OCI-M1 (cell line): ENCODE measurements around the gene WFS1.

ENCODE experiments used
- DNase-seq: peaks from one replicate; lab custom pipeline; 2025; lab: John Stamatoyannopoulos, UW

The WFS1 gene, protein sequence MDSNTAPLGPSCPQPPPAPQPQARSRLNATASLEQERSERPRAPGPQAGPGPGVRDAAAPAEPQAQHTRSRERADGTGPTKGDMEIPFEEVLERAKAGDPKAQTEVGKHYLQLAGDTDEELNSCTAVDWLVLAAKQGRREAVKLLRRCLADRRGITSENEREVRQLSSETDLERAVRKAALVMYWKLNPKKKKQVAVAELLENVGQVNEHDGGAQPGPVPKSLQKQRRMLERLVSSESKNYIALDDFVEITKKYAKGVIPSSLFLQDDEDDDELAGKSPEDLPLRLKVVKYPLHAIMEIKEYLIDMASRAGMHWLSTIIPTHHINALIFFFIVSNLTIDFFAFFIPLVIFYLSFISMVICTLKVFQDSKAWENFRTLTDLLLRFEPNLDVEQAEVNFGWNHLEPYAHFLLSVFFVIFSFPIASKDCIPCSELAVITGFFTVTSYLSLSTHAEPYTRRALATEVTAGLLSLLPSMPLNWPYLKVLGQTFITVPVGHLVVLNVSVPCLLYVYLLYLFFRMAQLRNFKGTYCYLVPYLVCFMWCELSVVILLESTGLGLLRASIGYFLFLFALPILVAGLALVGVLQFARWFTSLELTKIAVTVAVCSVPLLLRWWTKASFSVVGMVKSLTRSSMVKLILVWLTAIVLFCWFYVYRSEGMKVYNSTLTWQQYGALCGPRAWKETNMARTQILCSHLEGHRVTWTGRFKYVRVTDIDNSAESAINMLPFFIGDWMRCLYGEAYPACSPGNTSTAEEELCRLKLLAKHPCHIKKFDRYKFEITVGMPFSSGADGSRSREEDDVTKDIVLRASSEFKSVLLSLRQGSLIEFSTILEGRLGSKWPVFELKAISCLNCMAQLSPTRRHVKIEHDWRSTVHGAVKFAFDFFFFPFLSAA

GRCh38 chr4:6269616-6270511 lies at the start of gene WFS1:
Gene WFS1 (plus strand): TSS chr4:6269850. CDS start chr4:6277456, 7,606 bp downstream.
- DNase-seq = no peak

DNA sequence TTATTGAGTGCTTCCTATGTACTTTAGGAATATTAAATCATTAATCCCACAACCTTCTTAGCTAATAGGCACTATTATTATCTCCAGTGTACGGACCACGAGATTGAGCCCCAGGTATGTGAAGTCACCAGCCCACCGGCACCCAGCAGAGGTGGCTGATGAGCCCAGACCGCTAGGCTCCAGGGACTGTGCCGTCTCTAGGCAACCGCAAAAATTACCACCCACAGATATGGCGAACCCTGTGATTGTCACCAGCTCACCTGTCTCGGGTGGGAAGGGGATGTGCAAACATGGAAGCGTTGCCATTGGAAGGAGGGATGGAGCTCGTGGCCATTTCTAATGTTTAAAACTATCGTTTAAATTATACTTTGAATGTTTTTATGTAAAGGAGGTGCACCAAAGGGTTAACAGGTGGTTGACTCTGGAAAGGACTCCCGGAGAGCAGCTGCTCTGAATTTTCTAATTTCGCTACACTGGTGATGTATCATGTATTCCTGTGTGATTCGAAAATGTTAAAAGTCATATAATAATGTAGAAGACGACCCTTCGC lies 48.3 kb upstream of the WFS1 start:
- no peak for DNase-seq

GRCh38 chr4:6221851-6222760 lies 47.5 kb upstream of the WFS1 start:
- DNase-seq = no peak

DNA sequence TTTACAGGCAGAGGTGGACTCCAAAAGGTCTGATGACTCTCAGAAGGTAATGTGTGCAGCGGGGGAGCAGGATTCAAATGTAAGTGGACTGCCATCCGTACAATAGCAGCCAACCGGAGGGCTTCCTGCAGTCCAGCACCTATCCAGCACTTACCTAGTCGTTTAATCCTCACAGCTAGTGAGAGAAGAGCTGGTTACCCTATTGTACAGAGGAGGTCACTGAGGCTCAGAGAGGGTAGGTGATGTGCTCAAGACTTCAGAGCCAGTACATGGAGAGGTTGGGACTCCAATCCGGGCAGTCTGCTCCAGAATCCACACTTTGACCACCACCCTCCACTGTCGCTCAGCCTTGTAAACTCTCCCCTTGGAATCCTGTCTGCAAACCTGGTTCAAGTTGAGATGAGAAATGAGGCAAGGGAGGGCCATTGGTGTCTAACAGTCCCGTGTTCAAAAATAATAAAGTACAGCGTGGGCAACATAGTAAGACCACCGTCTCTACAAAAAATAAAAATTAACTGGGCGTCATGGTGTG lies 46.8 kb upstream of the WFS1 start:
- no peak for DNase-seq

DNA sequence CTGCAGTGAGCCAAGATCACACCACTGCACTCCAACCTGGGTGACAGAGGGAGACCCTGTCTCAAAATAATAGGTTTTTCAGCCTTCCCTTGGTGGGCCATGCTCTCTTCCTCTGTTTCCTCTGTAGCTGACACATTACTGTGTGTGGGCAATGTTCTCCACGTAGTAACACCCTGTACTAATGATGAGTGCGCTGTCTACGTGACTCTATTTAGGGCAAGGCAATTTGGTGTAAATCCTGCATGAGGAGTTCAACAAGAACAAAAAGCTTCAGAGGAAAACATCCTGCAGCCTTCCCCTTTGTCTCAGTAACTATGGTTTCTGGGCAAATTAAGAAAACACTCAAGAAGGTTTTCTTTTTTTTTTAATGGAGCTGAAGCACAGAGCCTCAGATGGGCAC lies 44.9 kb upstream of the WFS1 start:
- no peak for DNase-seq

DNA sequence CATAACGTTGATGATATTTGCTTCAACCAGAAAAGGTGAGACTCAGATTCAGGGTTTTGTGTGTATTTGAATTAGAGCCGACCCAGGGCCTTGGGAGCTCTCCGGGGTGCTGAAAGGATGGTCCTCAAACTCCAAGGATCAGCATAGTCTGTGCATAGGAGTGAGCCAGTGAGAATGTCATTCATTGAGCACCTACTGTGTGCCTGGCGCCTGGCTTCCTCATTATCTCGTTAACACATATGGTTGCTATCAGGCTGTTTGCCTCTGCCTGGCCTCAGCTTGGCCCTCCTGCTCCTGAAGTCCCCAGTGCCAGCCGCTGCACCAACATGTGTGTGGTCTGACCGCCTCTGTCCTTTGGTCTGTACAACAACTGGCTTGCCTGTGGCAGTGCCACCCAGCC lies 44.2 kb upstream of the WFS1 start:
- DNase-seq = peak; percentile 25

DNA sequence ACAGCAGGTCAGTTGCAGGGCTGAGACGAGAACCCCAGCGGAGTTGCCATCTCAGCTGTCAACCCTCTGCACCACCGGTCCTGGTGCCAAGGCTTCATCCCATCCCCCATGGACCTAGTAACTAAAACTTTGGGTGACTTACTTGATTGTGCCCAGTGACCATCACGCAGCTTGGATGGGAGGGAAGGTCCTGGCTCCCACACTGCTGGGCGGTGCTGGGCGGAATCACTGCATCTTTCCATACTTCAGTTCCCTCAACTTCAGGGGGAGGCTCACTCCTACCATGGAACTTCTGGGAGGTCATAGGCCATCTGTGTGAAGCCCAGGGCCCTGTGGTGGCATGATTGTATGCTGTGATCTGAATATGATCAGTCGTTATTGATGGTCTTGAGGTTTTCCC lies 43.1 kb upstream of the WFS1 start:
- no peak for DNase-seq

DNA sequence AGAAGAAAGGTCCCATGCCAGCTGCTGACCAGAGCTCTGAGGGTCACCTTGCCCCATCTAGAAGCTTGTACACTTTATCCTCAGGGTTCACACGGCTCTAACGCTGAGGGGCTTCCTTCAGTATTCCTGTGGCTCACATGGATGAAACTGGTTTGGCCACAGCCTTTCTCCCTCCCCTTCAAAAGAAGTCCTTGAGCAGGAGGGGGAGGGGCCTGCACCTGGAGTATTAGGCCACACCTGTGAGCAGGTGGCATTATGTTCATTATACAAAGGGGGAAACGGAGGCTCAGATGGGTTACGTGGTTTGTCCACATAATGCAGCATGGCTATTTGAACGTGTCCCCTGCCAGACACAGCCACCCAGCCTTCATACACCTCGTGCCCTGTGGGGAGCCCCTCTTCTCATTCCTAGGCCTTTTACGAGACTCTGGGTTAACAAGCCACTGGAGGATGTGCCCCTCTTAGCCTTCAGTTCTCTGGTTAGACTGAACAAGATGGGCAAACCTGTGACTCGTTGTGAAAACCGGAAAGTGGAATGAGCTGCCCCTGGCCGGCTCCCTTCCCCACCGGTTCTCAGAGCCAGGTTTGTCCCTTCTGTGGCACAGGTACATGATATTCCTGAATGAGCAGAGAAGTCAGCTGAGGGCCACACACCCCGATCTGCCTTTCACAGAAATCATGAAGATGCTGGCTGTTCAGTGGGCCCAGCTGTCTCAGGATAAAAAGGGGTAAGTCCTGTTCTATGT lies 42.1 kb upstream of the WFS1 start:
- no peak for DNase-seq

- DNase-seq = no peak
Measured at GRCh38 chr4:6228158-6229067, 41.2 kb upstream of the WFS1 start.

GRCh38 chr4:6229095-6229494 lies 40.6 kb upstream of the WFS1 start:
- DNase-seq = no peak

DNA sequence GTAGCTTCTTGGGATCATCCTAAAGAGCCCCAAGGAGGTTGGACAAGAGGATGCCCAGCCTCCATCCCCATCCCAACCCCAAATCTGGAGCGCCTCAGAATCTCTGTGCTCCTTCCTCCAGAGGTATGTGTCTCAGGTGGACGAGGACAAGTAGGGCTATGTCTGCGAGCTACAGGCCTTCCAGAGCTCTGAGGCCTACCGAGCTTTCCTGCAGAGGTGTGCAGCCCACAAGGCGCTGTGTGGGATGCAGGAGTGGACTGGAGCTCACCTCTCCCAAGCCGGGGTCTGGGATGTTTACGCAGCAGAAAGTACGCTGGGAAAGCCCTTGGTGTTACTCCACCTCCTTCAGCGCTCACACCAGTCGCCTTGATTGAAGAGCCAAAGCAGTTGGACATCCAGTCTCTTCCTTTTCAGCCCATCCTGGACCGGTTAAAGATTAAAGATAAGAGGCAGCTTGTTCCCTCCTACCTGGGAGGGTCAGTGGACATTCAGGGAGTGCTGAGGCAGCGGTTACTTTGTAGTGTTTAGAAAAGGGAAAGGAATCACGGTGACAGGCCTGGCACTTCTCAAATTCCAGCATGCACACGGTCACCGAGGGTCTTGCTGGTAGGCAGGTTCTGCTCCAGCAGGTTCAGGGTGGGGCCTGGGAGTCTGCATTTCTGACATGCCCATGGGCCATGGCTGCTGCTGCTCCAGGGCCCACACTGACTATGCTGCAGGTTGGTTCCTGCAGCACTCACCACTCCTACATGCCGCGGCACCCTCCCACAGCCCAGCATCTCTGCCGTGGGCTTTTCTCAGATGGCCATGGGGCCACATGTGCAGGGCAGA lies 39.8 kb upstream of the WFS1 start:
- DNase-seq = no peak

GRCh38 chr4:6230502-6230785 lies 39.2 kb upstream of the WFS1 start:
- DNase-seq = no peak

DNA sequence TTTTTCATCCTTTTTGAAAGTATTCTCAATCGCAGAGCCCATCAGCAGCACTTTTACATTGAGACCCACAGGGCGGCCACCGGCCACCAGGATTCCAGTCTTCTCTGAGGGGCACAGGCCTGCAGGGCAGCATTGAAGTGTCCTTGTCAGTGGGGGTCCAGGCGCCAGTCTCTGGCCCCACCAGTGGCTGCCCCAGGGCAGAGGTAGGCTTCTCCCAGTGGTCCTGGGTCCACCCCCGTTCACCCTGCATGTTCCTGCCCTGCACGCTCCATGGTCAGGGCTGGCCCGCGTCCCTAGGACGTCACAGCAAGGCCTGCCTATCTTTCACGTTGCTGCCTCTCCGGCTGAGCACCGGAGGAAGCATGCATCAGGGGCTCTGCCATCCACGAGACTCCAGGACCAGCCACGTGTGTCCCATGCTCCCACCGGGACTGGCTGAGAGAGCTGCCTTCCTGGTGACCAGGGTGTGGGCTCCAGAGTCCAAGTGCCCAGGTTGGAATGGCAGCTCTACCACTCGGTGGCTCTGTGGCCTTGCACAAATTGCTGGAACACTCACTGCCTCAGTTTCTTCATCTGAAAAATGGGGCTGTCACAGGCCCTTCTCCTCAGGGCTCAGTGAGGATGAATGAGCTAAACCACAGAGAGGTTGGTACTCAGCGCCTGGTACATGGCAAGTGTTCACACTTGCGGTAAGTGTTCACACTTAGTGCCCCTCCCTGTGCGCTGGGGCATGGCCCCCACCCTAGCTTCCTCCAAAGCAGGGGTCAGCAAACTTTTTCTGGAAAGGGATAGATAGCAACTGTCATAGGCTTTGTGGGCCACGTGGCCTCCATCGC lies 38.6 kb upstream of the WFS1 start:
- no peak for DNase-seq

GRCh38 chr4:6231663-6232165 lies 37.9 kb upstream of the WFS1 start:
- DNase-seq = no peak

- DNase-seq = no peak
Measured at GRCh38 chr4:6232836-6233785, 36.5 kb upstream of the WFS1 start.

GRCh38 chr4:6233929-6234328 lies 35.7 kb upstream of the WFS1 start:
- no peak for DNase-seq
